Hair follicle dermal papilla cell (primary cell): ENCODE measurements around the gene STRIP2. TPM values are rescaled to one million over a fixed set of nuclear protein-coding genes. Genes with fewer than 3 reads are reported as not detected.

Experiments
- small RNA-seq: library from RNA; depleted of rRNA; stranded (forward); fragments of <200 nt; gene quantifications from one replicate; pipeline ENCODE3, GENCODE V24; 2012
- total RNA-seq: library from RNA; depleted of rRNA; stranded (reverse); fragments of >200 nt; gene quantifications from 2 replicates; pipeline ENCODE4 v1.2.3, GENCODE V29; 2012

The STRIP2 gene, protein sequence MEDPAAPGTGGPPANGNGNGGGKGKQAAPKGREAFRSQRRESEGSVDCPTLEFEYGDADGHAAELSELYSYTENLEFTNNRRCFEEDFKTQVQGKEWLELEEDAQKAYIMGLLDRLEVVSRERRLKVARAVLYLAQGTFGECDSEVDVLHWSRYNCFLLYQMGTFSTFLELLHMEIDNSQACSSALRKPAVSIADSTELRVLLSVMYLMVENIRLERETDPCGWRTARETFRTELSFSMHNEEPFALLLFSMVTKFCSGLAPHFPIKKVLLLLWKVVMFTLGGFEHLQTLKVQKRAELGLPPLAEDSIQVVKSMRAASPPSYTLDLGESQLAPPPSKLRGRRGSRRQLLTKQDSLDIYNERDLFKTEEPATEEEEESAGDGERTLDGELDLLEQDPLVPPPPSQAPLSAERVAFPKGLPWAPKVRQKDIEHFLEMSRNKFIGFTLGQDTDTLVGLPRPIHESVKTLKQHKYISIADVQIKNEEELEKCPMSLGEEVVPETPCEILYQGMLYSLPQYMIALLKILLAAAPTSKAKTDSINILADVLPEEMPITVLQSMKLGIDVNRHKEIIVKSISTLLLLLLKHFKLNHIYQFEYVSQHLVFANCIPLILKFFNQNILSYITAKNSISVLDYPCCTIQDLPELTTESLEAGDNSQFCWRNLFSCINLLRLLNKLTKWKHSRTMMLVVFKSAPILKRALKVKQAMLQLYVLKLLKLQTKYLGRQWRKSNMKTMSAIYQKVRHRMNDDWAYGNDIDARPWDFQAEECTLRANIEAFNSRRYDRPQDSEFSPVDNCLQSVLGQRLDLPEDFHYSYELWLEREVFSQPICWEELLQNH
- total RNA-seq = 1.5 TPM in 2 replicates

DNA sequence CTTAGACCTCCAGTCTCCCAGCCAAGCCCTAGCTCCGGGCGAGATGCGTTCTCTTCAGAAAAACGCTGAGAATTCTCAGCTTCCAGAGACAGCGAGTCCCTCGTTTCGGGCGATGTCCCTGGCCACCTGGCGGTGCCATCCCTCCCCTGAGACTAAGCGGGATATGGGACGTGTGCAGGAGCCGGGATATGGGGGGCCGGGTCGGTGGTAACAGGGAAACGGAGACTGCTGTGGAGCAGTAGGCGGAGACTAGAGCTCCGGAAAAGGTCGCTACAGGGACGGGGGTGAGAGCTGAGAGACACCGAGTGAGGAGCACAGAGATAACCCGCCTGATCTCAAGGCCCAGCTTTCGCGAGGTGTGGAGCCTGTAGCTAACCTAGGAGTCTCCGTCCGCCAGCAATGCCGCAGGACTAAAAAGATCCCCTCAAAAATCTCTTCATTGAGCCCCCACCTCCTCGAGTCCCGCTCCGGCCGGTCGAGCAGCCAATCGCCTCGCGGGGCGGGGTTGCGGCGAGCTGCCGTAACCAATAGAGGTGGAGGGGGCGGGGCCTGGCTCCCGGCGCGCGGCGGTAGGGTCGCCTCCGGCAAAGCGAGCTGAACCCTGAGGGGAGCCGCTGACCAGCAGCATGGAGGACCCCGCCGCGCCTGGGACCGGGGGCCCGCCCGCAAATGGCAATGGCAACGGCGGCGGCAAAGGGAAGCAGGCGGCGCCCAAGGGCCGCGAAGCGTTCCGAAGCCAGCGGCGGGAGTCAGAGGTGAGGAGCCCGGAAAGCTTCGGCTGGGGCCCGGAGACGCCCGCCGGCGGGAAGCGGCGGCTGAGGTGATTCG, at the start of gene STRIP2:
Gene STRIP2, plus strand, starts transcription at position 586 of the 828 bp plus-strand sequence. Its CDS starts 41 bp downstream, at position 627.

GRCh38 chr7:129501760-129502707, 67.8 kb downstream of the STRIP2 start, which contains the start of gene SMKR1:
Gene SMKR1 (plus strand): TSS chr7:129502531. CDS start chr7:129502825, 294 bp downstream.

Small RNA genes lying within 50 kb of the gene (small RNA-seq; reads per million reads assigned to genes)
- gene AC009244.1 (not detected), gene RNU1-72P (not detected), gene SNRPGP3 (not detected)

Other genes with a start within 250 kb of the STRIP2 start
- gene SMO, start 245.8 kb upstream of the STRIP2 start, total RNA-seq = 11.7 and 17.7 TPM in 2 replicates
- gene AHCYL2, start 209.4 kb upstream of the STRIP2 start, total RNA-seq = 8.9 TPM in 2 replicates
- gene SMKR1, start 68.1 kb downstream of the STRIP2 start, total RNA-seq = 0.12 and 0.32 TPM in 2 replicates
- 13.7 and 17.4 TPM in 2 replicates for gene NRF1, start 177.3 kb downstream of the STRIP2 start, total RNA-seq